Fibroblast of upper back skin (primary cell): ENCODE results near the gene PCDHB10.
"Not testable (repeated sequence)": the region's sequence is repeated elsewhere in the genome, so short reads cannot be mapped to it uniquely, and the experiment has no call there.

ENCODE experiments used
- DNase-seq: peaks from one replicate; pipeline ENCODE4 v3.0.0-alpha.2; 2013

The PCDHB10 gene

DNA sequence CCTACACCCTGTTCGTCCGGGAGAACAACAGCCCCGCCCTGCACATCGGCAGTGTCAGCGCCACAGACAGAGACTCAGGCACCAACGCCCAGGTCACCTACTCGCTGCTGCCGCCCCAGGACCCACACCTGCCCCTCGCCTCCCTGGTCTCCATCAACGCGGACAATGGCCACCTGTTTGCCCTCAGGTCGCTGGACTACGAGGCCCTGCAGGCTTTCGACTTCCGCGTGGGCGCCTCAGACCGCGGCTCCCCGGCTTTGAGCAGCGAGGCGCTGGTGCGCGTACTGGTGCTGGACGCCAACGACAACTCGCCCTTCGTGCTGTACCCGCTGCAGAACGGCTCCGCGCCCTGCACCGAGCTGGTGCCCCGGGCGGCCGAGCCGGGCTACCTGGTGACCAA is 3.5 kb upstream of the PCDHB10 start:
- DNase-seq: not testable (repeated sequence)

DNA sequence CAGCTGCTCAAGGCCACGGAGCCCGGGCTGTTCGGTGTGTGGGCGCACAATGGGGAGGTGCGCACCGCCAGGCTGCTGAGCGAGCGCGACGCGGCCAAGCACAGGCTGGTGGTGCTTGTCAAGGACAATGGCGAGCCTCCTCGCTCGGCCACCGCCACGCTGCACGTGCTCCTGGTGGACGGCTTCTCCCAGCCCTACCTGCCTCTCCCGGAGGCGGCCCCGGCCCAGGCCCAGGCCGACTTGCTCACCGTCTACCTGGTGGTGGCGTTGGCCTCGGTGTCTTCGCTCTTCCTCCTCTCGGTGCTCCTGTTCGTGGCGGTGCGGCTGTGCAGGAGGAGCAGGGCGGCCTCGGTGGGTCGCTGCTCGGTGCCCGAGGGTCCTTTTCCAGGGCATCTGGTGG is 3.0 kb upstream of the PCDHB10 start:
- DNase-seq: not testable (repeated sequence)

- not testable (repeated sequence) for DNase-seq
Observed at GRCh38 chr5:141194332-141194731, 2.2 kb downstream of the PCDHB10 start.

DNA sequence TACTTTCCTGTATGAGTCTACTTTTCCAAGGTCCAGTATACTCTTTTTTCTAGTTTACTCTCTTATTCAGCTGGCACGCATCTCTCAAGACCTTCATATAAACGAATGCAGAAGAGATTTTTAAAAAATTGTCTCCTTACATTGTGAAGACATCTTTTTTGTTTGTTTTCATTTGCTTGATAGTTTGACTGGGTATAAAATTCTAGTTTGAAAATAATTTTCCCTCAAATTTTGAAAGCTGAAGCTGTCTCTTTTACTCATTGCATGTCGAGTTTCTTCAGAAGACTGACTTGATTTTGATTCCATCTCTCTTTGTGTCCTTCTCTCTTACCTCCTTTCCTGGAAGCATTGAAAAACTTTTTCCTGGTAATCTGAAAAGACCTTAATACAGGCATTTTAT is 4.2 kb downstream of the PCDHB10 start:
- no peak for DNase-seq

GRCh38 chr5:141199359-141200235 is 7.4 kb downstream of the PCDHB10 start, which contains the start of gene PCDHB11:
TSS of gene PCDHB11 (plus strand) at chr5:141199627. CDS start at chr5:141199775, 148 bp downstream.
- DNase-seq: no peak

- not testable (repeated sequence) for DNase-seq
Observed at GRCh38 chr5:141201126-141201525, 9.0 kb downstream of the PCDHB10 start.

- not testable (repeated sequence) for DNase-seq
Observed at GRCh38 chr5:141201646-141202045, 9.5 kb downstream of the PCDHB10 start.

DNA sequence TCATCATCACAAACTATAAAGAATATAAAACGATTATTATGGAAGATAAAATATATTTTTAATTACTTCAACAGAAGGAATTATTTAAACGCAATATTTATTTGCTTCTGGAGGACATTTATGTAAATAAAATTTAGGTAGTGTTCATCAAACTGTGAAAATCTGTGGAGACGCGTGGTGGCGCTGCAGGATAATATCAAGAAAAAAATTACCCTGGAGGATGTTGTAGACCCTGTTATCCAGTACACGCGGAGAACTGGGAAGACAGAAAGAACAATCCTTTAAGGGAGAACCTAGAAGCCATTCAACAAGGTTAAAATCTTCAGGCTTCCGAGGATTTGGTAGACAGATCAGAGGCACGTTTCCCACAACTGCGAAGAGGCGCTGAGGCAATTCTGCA is 16.3 kb downstream of the PCDHB10 start, which contains the start of gene PCDHB12:
Gene PCDHB12 (plus strand): TSS at position 242 of the 400 bp plus-strand sequence. CDS start 189 bp downstream, outside the sequence.
- DNase-seq: no peak

- DNase-seq: not testable (repeated sequence)
Observed at GRCh38 chr5:141210281-141210680, 18.1 kb downstream of the PCDHB10 start.

DNA sequence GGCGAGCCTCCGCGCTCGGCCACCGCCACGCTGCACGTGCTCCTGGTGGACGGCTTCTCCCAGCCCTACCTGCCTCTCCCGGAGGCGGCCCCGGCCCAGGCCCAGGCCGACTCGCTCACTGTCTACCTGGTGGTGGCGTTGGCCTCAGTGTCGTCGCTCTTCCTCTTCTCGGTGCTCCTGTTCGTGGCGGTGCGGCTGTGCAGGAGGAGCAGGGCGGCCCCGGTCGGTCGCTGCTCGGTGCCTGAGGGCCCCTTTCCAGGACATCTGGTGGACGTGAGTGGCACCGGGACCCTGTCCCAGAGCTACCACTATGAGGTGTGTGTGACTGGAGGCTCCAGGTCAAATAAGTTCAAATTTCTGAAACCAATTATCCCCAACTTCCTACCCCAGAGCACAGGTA is 18.7 kb downstream of the PCDHB10 start:
- not testable (repeated sequence) for DNase-seq

GRCh38 chr5:141213656-141214339 is 21.6 kb downstream of the PCDHB10 start, which contains the start of gene PCDHB13:
TSS of gene PCDHB13 (plus strand) at chr5:141213919. CDS start at chr5:141214124, 205 bp downstream.
- not testable (repeated sequence) for DNase-seq

GRCh38 chr5:141214583-141214982 is 22.4 kb downstream of the PCDHB10 start:
- not testable (repeated sequence) for DNase-seq

GRCh38 chr5:141215504-141215903 is 23.4 kb downstream of the PCDHB10 start:
- DNase-seq: not testable (repeated sequence)

GRCh38 chr5:141216035-141216434 is 23.9 kb downstream of the PCDHB10 start:
- DNase-seq: not testable (repeated sequence)

DNA sequence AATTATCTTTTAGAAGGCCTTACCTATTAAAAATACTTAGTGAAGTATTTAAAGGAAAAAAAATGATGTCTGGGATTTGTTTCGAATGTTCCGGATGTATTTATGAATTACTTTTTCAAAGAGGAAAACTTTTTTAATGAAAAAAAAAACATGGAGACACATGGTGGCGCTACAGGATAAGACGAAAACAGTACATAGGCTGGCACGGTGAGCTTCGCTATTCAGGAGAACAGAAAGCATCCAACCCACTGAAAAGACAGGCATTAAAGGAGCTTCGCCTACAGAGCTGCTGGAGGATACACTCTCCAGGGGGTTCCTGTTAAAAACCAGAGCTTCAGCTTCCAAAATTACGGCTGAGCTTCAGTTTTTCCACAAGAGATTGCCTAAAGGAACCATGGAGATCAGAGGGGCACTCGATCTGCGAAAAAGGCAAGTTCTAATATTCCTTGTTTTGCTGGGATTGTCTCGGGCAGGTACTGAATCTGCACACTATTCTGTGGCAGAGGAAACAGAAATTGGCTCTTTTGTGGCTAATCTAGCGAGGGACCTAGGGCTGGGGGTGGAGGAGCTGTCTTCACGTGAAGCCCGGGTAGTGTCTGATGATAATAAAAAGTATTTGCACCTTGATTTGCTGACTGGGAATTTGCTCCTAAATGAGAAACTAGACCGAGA is 31.1 kb downstream of the PCDHB10 start, which contains the start of gene PCDHB14:
Gene PCDHB14 (plus strand): TSS at position 232 of the 672 bp plus-strand sequence. CDS start 163 bp downstream, at position 395.
- peak; percentile 8 for DNase-seq

GRCh38 chr5:141224844-141225243 is 32.7 kb downstream of the PCDHB10 start:
- DNase-seq: not testable (repeated sequence)

- DNase-seq: not testable (repeated sequence)
Observed at GRCh38 chr5:141225421-141225820, 33.3 kb downstream of the PCDHB10 start.

GRCh38 chr5:141234109-141234667 is 42.0 kb downstream of the PCDHB10 start:
- no peak for DNase-seq

DNA sequence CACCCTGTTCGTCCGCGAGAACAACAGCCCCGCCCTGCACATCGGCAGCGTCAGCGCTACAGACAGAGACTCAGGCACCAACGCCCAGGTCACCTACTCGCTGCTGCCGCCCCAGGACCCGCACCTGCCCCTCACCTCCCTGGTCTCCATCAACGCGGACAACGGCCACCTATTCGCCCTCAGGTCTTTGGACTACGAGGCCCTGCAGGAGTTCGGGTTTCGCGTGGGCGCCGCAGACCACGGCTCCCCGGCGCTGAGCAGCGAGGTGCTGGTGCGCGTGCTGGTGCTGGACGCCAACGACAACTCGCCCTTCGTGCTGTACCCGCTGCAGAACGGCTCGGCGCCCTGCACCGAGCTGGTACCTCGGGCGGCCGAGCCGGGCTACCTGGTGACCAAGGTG is 43.8 kb downstream of the PCDHB10 start:
- DNase-seq: not testable (repeated sequence)

- no peak for DNase-seq
Observed at GRCh38 chr5:141236516-141237313, 44.6 kb downstream of the PCDHB10 start.

DNA sequence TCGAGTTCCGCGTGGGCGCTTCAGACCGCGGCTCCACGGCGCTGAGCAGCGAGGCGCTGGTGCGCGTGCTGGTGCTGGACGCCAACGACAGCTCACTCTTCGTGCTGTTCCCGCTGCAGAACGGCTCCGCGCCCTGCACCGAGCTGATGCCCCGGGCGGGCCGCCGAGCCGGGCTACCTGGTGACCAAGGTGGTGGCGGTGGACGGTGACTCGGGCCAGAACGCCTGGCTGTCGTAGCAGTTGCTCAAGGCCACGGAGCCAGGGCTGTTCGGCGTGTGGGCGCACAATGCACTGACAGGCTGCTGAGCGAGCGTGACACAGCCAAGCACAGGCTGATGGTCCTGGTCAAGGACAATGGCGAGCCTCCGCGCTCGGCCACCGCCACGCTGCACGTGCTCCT is 49.3 kb downstream of the PCDHB10 start:
- DNase-seq: no peak
